Cortex of kidney (tissue), 1 donor: ENCODE data around the gene ANKS1B.

Experiments used
- DNase-seq: peaks from one replicate; lab custom pipeline; 2025; lab: John Stamatoyannopoulos, UW

ANKS1B gene

DNA sequence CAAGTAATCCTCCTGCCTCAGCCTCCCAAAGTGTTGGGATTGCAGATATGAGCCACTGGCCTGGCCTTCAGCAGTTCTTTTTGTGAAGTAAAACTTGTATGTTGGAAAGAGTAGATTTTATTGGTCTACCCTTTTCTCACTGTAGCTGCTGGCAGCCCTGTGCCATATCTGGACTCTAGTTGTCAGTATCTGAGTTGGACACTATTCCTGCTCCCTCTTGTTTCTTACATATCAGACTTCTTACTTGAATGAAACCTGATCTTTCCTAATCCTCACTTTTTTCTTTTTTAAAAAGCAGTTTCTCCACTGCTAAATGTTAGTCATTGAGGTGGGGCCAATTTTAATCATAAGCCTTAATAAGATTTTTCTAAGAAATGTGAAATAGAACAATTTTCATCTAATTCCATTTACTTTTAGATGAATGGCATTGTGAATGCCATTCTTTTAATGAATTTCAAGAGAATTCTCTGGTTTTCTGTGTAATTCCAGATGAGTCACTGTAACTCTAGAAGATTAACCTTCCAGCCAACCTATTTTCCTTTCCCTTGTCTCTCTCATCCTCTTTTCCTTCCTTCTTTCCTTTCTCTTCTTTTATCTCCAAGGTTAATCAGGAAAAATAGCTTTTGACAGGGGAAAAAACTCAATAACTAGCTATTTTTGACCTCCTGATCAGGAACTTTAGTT lies 1250.9 kb downstream of the ANKS1B start:
- DNase-seq, result no peak

GRCh38 chr12:98730412-98730811 lies 1254.3 kb downstream of the ANKS1B start:
- DNase-seq, result no peak

DNA sequence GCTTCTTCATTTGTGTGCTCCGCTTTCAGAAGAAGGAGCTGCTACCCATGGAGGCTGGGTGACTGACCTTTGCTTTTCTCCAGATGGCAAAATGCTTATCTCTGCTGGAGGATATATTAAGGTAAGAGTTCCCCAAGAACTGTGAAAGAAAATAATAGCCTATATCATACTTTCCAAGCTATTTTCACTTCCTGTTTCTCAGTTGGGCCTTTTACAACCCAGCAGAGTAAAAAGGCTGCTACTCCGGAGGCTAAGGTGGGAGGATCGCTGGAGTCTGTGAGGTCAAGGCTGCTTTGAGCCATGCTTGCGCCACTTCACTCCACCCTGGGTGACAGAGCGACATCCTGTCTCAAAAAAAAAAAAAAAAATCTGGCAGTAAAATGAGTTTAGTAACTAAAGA lies 1257.5 kb downstream of the ANKS1B start:
- no peak for DNase-seq

- DNase-seq, result no peak
These were observed 1259.1 kb downstream of the ANKS1B start for GRCh38 chr12:98725476-98726247.

GRCh38 chr12:98724384-98725155 lies 1260.2 kb downstream of the ANKS1B start:
- no peak for DNase-seq

- no peak for DNase-seq
These were observed 1263.5 kb downstream of the ANKS1B start for GRCh38 chr12:98721204-98721702.

- DNase-seq, result no peak
These were observed 1264.9 kb downstream of the ANKS1B start for GRCh38 chr12:98719515-98720504.

DNA sequence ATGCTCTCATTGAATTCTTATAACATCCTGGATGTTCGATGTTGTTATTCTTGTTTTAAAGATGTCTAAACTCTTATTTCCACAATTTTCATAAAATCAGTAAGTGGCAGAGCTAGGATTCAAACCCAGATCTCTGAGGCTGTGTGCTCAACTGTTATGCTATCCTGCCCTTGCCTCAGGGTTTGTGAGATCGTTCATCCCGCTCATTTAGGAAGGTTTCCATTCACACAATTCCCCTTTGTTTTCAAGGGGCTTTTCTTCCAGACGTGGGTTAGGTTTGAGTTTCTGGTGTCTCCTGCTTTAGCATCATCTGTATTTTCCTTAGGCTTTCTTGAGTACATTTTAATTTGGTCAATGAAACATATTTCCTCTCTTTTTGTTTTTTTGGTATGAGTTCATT lies 1270.3 kb downstream of the ANKS1B start:
- no peak for DNase-seq

GRCh38 chr12:98709022-98709421 lies 1275.7 kb downstream of the ANKS1B start:
- DNase-seq, result no peak

DNA sequence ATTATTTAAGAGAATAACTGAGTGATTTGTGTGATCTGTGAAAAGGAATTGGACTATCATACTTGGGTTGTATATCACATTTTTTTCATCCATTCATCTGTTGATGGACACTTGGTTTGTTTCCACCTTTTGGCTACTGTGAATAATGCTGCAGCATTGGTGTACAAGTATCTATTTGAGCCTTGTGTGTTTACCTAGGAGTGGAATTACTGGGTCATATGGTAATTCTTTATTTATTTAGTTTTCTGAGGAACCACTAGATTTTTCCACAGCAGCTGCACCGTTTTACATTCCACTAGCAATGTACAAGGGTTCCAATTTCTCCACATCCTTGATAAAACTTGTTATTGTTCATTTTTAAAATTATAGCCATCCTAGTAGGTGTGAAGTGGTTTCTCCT lies 1283.6 kb downstream of the ANKS1B start:
- no peak for DNase-seq

DNA sequence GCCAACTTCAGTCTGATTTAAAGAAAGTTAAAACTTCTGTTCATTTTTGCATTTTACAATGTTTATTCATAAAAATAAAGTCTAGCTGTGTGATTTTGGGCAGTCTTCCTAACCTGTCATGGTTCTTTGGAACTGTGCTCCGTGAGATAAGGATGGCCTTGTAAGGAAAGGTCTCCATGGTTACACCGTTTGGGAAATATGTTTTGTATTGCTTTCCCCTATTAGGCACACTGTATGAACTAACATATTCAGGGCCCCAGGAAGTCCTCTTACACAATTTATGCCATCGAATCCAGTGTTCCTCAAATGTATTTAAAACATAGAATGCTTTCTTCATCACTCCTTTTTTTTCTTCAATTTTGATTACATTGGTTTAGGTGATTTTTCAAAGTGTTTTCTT lies 1285.2 kb downstream of the ANKS1B start:
- no peak for DNase-seq

- DNase-seq, result no peak
These were observed 1285.9 kb downstream of the ANKS1B start for GRCh38 chr12:98698603-98699463.

DNA sequence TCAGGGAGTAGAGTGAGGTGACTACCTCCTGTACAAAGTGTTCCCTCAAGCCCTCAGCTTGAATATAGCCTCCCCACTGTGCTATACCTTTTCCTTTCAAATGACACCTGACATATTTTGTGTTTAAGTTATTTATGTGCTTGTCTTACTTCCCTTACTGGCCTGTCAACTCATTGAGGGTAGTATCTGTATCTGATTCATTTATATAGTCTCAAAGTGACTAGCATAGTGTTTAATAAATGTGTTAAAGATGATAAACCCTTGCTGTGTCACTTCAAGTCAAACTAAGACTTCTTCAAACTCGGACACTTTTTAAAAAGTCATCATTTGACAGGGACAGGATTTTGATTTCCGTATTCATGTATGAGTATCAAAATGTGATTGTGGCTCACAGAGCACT lies 1287.5 kb downstream of the ANKS1B start:
- DNase-seq, result no peak

DNA sequence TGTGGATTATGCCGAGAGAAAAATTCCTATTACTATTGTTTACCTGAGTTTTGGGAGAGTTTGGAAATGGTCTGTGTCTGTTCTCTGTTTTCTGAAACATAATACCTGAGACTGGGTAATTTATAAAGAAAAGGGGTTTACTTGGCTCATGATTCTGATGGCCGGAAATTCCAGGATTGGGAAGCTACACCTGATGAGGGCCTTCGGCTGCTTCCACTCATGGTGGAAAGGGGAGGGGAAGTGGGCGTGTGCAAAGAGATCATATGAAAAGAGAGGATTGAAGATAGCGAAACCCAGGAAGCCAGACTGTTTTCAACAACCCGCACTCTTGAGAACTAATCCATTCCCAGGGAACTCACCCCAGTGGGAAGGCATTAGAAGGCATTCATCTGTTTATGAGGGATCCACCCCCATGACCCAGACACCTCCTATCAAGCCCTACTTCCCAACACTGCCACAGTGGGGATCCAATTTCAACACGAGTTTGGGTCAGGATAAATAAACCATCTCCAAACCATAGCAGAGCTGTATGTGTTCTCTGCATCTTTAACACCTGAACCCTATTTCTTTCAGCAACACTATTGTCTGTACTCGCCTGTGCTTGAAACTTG lies 1288.6 kb downstream of the ANKS1B start:
- DNase-seq, result no peak

DNA sequence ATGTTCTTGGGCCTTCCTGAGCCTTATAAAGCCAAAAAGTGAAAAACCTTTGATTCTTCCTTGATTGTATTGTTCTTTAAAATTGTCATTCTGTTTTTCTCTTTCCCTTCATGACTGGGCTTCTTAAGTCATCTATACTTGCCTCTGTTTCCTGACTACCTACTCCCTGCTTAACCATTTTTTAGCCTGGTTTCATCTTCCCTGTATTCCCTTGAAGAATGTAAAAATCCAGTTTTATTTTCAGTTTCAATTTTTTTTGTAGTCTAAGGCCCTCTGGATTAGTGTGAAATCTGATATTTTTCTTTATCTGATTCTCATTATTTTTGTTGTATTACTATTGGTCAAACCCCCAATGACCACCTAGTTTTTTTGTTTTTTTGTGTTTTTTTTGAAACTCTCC lies 1293.4 kb downstream of the ANKS1B start:
- no peak for DNase-seq

DNA sequence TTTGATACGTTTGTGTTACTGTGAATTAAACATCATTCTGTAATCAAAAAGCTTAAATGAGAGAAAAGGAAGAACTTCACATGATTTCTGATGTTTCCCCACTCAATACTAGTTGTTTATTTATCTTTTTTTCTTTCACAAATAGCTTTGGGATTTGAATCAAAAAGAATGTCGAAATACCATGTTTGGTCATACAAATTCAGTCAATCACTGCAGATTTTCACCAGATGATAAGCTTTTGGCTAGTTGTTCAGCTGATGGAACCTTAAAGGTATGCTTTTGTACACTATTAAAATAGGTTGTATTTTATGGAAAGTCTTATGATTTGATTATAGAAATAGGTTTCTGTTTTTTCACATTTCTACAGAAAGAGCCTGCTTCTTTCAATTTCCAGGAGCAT lies 1298.1 kb downstream of the ANKS1B start:
- no peak for DNase-seq
